ENCODE data around the gene INSYN1. TPM values are rescaled to one million over a fixed set of nuclear protein-coding genes. Genes with fewer than 3 reads are reported as not detected.

INSYN1 gene, protein sequence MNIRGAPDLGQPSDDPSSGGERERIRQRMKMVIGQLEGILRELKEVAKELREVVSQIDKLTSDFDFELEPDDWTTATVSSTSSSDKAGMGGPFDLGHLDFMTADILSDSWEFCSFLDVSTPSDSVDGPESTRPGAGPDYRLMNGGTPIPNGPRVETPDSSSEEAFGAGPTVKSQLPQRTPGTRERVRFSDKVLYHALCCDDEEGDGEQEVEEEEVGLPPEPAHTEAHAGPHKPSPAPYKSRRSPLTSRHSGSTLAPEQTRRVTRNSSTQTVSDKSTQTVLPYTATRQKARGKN
- total RNA-seq (2022) (not detected in 2 replicates), Bru-seq, nascent RNA (not detected), BruChase-seq, experiment 1, labeled RNA remaining after a 6-hour chase (not detected), BruChase-seq, experiment 2, labeled RNA remaining after a 2-hour chase (not detected)
- long read RNA-seq, result 0 reads

DNA sequence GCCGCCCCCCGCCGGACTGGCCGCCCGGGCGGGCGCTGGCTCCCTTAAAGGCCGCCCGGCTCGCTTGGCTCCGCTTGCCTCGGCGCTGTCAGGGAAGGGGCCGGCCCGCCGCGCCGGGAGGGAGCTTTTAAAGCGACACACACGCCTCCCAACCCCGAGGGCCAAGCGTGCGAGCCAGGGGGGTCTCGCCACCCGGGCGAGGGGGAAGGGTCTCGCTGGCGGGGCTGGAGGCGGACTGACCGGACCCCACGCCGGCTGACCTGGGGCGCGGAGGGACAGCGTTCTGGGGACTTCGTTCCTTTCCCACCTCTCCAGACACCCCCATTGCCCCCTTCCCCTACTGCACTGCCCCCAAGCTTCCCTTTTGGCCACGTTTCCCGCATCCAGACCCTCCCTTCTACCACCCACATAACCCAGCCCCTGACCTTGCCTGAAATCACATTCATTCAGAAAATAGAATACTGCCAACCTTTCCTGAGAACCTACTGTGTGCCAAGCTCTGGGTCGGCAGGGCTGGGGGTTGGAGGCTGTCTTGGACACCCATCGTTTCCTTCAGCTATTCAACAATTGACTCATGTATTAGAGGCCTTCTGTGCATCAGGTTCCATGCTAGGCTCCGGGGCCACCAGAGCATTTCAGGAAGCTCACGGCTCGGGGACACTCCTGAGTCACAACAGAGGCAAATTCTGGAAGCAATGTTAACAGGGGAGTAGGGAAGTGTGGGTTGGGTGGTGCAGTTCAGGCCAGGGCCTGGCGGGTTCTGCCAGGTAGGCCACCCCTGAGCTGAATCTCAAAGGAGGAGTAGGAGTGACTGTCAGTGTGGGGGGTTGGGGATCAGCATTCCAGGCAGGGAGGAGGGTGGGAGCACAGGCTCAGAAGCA, at the start of gene INSYN1:
TSS of gene INSYN1 (minus strand) at position 102 of the 881 bp plus-strand sequence. CDS start 2,221 bp downstream, outside the sequence.
- no peak for DNase-seq (ENCODE audit: unreplicated experiment)
- intact Hi-C loops (cut with micrococcal nuclease), result no loop called here
- ChIA-PET POLR2A (no interaction called here), CTCF (interaction anchor here (0.6 kb wide), 3 partner anchors 9 to 498 kb away, joined by 3 to 4 read pairs (median 3); no protein-coding TSS in a partner anchor)
- Mint-ChIP-seq H3K4me3 (ENCODE audit: unreplicated experiment) (peak within 1 kb of the TSS; percentile 28), H3K36me3 (ENCODE audit: insufficient read depth, unreplicated experiment) (peaks cover 4% of the 10 kb centered on the region), H3K27me3 (ENCODE audit: insufficient read depth, unreplicated experiment) (peaks cover 53% of the 10 kb centered on the region), H3K27ac (ENCODE audit: low read depth, unreplicated experiment) (no peak within 1 kb of the TSS), H3K4me1 (ENCODE audit: insufficient read depth, unreplicated experiment) (no peaks in the 10 kb centered on the region), H3K9me3 (ENCODE audit: unreplicated experiment) (no peaks in the 10 kb centered on the region)
- TF ChIP-seq, protein P1, sequence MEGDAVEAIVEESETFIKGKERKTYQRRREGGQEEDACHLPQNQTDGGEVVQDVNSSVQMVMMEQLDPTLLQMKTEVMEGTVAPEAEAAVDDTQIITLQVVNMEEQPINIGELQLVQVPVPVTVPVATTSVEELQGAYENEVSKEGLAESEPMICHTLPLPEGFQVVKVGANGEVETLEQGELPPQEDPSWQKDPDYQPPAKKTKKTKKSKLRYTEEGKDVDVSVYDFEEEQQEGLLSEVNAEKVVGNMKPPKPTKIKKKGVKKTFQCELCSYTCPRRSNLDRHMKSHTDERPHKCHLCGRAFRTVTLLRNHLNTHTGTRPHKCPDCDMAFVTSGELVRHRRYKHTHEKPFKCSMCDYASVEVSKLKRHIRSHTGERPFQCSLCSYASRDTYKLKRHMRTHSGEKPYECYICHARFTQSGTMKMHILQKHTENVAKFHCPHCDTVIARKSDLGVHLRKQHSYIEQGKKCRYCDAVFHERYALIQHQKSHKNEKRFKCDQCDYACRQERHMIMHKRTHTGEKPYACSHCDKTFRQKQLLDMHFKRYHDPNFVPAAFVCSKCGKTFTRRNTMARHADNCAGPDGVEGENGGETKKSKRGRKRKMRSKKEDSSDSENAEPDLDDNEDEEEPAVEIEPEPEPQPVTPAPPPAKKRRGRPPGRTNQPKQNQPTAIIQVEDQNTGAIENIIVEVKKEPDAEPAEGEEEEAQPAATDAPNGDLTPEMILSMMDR (IDR thresholded peaks at IDR 0.05; ENCODE audit: unreplicated experiment), result no peak
- BruUV-seq (replicated peaks), result no TSS peak

DNA sequence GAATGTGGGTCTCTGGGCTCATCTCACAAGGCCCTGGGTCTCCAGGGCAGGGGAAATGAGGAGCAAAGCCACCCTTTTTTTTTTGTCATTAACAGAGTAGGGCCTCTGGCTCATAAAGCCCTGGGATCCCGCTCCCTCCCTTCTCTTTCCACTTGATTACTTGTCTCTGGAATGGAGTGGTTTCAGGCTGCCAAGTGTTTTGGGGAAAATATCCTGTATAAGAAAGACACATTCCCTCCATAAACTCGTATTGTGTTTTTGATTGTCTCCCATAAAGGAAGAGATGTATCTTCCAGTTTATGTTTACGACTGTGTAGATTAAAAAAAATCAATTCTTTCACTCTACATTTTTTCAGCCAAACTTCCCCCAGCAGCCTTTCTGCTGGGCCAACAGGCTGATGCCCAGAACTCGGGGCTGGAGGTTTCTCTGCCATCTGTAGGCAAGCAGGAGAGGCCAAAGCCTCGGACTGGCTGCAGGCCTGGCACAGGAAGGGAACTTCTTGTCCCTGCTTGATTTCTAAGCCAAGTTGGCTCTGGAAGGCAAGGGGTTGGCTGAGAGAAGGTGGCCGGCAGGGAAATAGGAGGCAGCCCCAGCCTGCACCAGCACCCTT, 49.4 kb upstream of the INSYN1 start:
- ChIA-PET POLR2A (no interaction called here), CTCF (no interaction called here)
- no peak for DNase-seq (ENCODE audit: unreplicated experiment)
- Mint-ChIP-seq H3K4me1 (ENCODE audit: insufficient read depth, unreplicated experiment) (peaks cover 22% of the 10 kb centered on the region), H3K36me3 (ENCODE audit: insufficient read depth, unreplicated experiment) (no peaks in the 10 kb centered on the region), H3K9me3 (ENCODE audit: unreplicated experiment) (no peaks in the 10 kb centered on the region), H3K27me3 (ENCODE audit: insufficient read depth, unreplicated experiment) (no peaks in the 10 kb centered on the region), H3K27ac (ENCODE audit: low read depth, unreplicated experiment) (no peak overlapping the region), H3K4me3 (ENCODE audit: unreplicated experiment) (no peak overlapping the region)
- intact Hi-C loops (cut with micrococcal nuclease), result no loop called here
- BruUV-seq (replicated peaks), result no TSS peak
- TF ChIP-seq, protein P1 (IDR thresholded peaks at IDR 0.05; ENCODE audit: unreplicated experiment), result no peak

DNA sequence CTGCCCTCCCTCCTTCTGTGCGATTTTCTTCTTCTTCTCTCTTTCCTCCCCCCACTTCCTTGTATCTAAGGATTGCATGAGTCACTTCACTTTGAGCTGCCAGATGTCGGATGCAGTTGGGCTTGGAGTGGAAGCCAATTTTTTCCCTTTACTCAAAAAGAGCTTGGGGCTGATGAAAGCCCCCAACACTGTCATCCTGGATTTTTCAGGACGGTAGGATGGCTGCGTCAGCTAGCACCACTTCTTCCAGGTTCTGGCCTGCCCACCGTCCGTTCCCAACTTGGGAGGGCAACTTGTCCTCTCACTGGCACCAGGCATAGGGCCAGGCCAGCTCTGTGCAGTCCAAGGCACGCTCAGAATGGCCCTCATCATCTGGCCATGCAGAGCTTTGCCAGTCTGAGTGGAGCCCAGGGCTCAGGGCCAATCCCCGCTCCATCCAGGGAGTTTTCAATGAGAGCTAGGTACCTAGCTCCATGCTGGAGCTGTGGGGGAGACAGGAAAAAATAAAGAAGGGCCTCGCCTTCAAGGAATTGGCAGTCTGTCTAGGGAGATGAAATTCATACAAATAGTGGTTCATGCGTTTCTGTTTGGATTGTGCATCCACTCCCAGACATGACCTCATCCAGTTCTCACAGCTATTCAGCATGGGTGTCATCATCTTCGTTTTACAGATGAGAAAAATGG, 47.7 kb upstream of the INSYN1 start:
- ChIA-PET POLR2A (no interaction called here), CTCF (interaction anchor here (1.0 kb wide), 1 partner anchor 507 kb away, joined by 3 read pairs; no protein-coding TSS in a partner anchor)
- Mint-ChIP-seq H3K4me1 (ENCODE audit: insufficient read depth, unreplicated experiment) (peaks cover 22% of the 10 kb centered on the region), H3K27ac (ENCODE audit: low read depth, unreplicated experiment) (peak overlapping the region; percentile 43), H3K36me3 (ENCODE audit: insufficient read depth, unreplicated experiment) (no peaks in the 10 kb centered on the region), H3K4me3 (ENCODE audit: unreplicated experiment) (no peak overlapping the region), H3K27me3 (ENCODE audit: insufficient read depth, unreplicated experiment) (no peaks in the 10 kb centered on the region), H3K9me3 (ENCODE audit: unreplicated experiment) (no peaks in the 10 kb centered on the region)
- TF ChIP-seq, protein P1 (IDR thresholded peaks at IDR 0.05; ENCODE audit: unreplicated experiment), result no peak
- no TSS peak for BruUV-seq (replicated peaks)
- intact Hi-C loops (cut with micrococcal nuclease), result no loop called here
- peak; percentile 58 for DNase-seq (ENCODE audit: unreplicated experiment)

All from MCF 10A (cell line).